Astrocyte (in vitro differentiated cells and primary cell): ENCODE data around the gene FOXC2. TPM values are rescaled to one million over a fixed set of nuclear protein-coding genes. Genes with fewer than 3 reads are reported as not detected.

Experiments
- DNase-seq: peaks from one replicate; pipeline ENCODE4 v3.0.0-alpha.2; 2010; ENCODE audit warnings: low read depth
- FAIRE-seq: peaks from 2 replicates; lab custom pipeline; 2011; peaks lifted over from hg19 to GRCh38; lab: Jason Lieb, UNC
- H2AFZ ChIP-seq: 2 replicates; pipeline ENCODE4 v1.6.0; 2012; ENCODE audit warnings: low read depth, low read length, inconsistent platforms
- H3K27ac ChIP-seq: 2 replicates; pipeline ENCODE4 v1.5.1; 2011; ENCODE audit warnings: low read depth, low read length, inconsistent platforms
- H3K27me3 ChIP-seq: 2 replicates; pipeline ENCODE4 v1.6.0; 2011; ENCODE audit warnings: low read length, inconsistent platforms; ENCODE audit not compliant: insufficient read depth
- H3K36me3 ChIP-seq: 2 replicates; pipeline ENCODE4 v1.5.1; 2011; ENCODE audit warnings: low read length, inconsistent platforms; ENCODE audit not compliant: insufficient read depth
- H3K4me1 ChIP-seq: 2 replicates; pipeline ENCODE4 v1.5.1; 2011; ENCODE audit warnings: low read length, inconsistent platforms; ENCODE audit not compliant: insufficient read depth
- H3K4me2 ChIP-seq: 2 replicates; pipeline ENCODE4 v1.6.0; 2012; ENCODE audit warnings: low read length, inconsistent platforms
- H3K4me3 ChIP-seq: 2 replicates; pipeline ENCODE4 v1.5.1; 2011; ENCODE audit warnings: low read depth, mild to moderate bottlenecking, low read length, inconsistent platforms; ENCODE audit not compliant: insufficient read depth
- H3K79me2 ChIP-seq: 2 replicates; pipeline ENCODE4 v1.6.0; 2012; ENCODE audit warnings: mild to moderate bottlenecking, low read length, inconsistent platforms; ENCODE audit not compliant: insufficient read depth
- H3K9ac ChIP-seq: 2 replicates; pipeline ENCODE4 v1.6.0; 2012; ENCODE audit warnings: mild to moderate bottlenecking, low read length, inconsistent platforms
- H3K9me3 ChIP-seq: 2 replicates; pipeline ENCODE4 v1.5.1; 2012; ENCODE audit warnings: low read depth, mild to moderate bottlenecking, low read length, inconsistent platforms; ENCODE audit not compliant: insufficient read depth
- H4K20me1 ChIP-seq: 2 replicates; pipeline ENCODE4 v1.6.0; 2012; ENCODE audit warnings: low read length, inconsistent platforms; ENCODE audit not compliant: insufficient read depth
- H3K27ac Mint-ChIP-seq: one replicate; pipeline ENCODE4 v1.8.0; 2021; ENCODE audit warnings: mild to moderate bottlenecking, mixed read lengths; ENCODE audit not compliant: unreplicated experiment
- H3K27me3 Mint-ChIP-seq: one replicate; pipeline ENCODE4 v1.8.0; 2021; ENCODE audit warnings: low read depth, mixed read lengths; ENCODE audit not compliant: unreplicated experiment
- H3K36me3 Mint-ChIP-seq: one replicate; pipeline ENCODE4 v1.8.0; 2021; ENCODE audit warnings: low read depth, mixed read lengths; ENCODE audit not compliant: unreplicated experiment
- H3K4me1 Mint-ChIP-seq: one replicate; pipeline ENCODE4 v1.8.0; 2021; ENCODE audit warnings: low read depth, mixed read lengths; ENCODE audit not compliant: unreplicated experiment
- H3K4me3 Mint-ChIP-seq: one replicate; pipeline ENCODE4 v1.8.0; 2021; ENCODE audit warnings: mild to moderate bottlenecking, moderate library complexity, mixed read lengths; ENCODE audit not compliant: unreplicated experiment
- H3K9me3 Mint-ChIP-seq: one replicate; pipeline ENCODE4 v1.8.0; 2021; ENCODE audit warnings: mild to moderate bottlenecking, mixed read lengths; ENCODE audit not compliant: unreplicated experiment
- CTCF ChIP-seq: IDR thresholded peaks from 2 replicates; pipeline ENCODE4 v1.5.1; 2011; ENCODE audit warnings: low read depth, mild to moderate bottlenecking, inconsistent platforms, low read length, moderate library complexity; ENCODE audit not compliant: insufficient read depth
- EZH2 ChIP-seq: IDR thresholded peaks from 2 replicates; pipeline ENCODE4 v1.6.1; 2012; ENCODE audit warnings: mild to moderate bottlenecking, low read length, inconsistent platforms; ENCODE audit not compliant: insufficient read depth
- total RNA-seq: library from RNA; stranded (reverse); gene quantifications from 2 replicates; pipeline ENCODE4 v1.2.1, GENCODE V29; 2021

Gene FOXC2
- total RNA-seq, 1 donor from 2014 or later = 15.8 TPM

- H3K4me1 Mint-ChIP-seq = no peaks in the 10 kb centered on the region
Measured at GRCh38 chr16:86545954-86546637, 20.5 kb upstream of the FOXC2 start.

GRCh38 chr16:86546638-86547013, 20.0 kb upstream of the FOXC2 start:
- FAIRE-seq = no peak
- Mint-ChIP-seq H3K36me3 (peaks cover 12% of the 10 kb centered on the region), H3K4me3 (no peak overlapping the region), H3K4me1 (no peaks in the 10 kb centered on the region), H3K9me3 (no peaks in the 10 kb centered on the region), H3K27me3 (no peaks in the 10 kb centered on the region), H3K27ac (no peak overlapping the region)
- Histone ChIP-seq H2AFZ (no peak overlapping the region), H3K4me3 (no peak overlapping the region), H3K79me2 (peaks cover 2% of the 10 kb centered on the region), H3K9me3 (no peaks in the 10 kb centered on the region), H4K20me1 (peaks cover 17% of the 10 kb centered on the region), H3K36me3 (peaks cover 17% of the 10 kb centered on the region), H3K27me3 (no peaks in the 10 kb centered on the region), H3K4me2 (no peak overlapping the region), H3K9ac (no peak overlapping the region), H3K4me1 (no peaks in the 10 kb centered on the region), H3K27ac (no peak overlapping the region)
- no peak for DNase-seq
- TF ChIP-seq CTCF (no peak), EZH2 (no peak)

More at GRCh38 chr16:86545954-86546637, 20.5 kb upstream of the FOXC2 start:
- FAIRE-seq = no peak
- H3K9me3 Mint-ChIP-seq = no peaks in the 10 kb centered on the region
- Histone ChIP-seq H3K4me2 (no peak overlapping the region), H3K27me3 (no peaks in the 10 kb centered on the region), H3K4me3 (no peak overlapping the region), H3K9ac (no peak overlapping the region), H3K9me3 (no peaks in the 10 kb centered on the region), H3K36me3 (peaks cover 23% of the 10 kb centered on the region), H4K20me1 (peaks cover 17% of the 10 kb centered on the region), H2AFZ (no peak overlapping the region), H3K27ac (no peak overlapping the region), H3K4me1 (no peaks in the 10 kb centered on the region), H3K79me2 (peaks cover 2% of the 10 kb centered on the region)
- peaks cover 16% of the 10 kb centered on the region for H3K36me3 Mint-ChIP-seq
- no peaks in the 10 kb centered on the region for H3K27me3 Mint-ChIP-seq
- H3K27ac Mint-ChIP-seq = no peak overlapping the region
- no peak overlapping the region for H3K4me3 Mint-ChIP-seq
- no peak for DNase-seq
- TF ChIP-seq CTCF (no peak), EZH2 (no peak)

GRCh38 chr16:86547286-86547685, 19.3 kb upstream of the FOXC2 start:
- no peak overlapping the region for H3K27ac ChIP-seq
- H4K20me1 ChIP-seq = peaks cover 17% of the 10 kb centered on the region
- H3K4me2 ChIP-seq = no peak overlapping the region
- no peak for DNase-seq
- H3K27me3 ChIP-seq = no peaks in the 10 kb centered on the region
- peaks cover 2% of the 10 kb centered on the region for H3K79me2 ChIP-seq
- TF ChIP-seq EZH2 (no peak), CTCF (no peak)
- no peak overlapping the region for H2AFZ ChIP-seq
- no peak overlapping the region for H3K27ac Mint-ChIP-seq
- no peaks in the 10 kb centered on the region for H3K9me3 ChIP-seq
- no peaks in the 10 kb centered on the region for H3K4me1 ChIP-seq
- H3K4me3 ChIP-seq = no peak overlapping the region
- peaks cover 17% of the 10 kb centered on the region for H3K36me3 ChIP-seq
- no peaks in the 10 kb centered on the region for H3K27me3 Mint-ChIP-seq
- no peaks in the 10 kb centered on the region for H3K9me3 Mint-ChIP-seq
- H3K36me3 Mint-ChIP-seq = peaks cover 12% of the 10 kb centered on the region
- H3K4me3 Mint-ChIP-seq = no peak overlapping the region
- FAIRE-seq = no peak
- no peaks in the 10 kb centered on the region for H3K4me1 Mint-ChIP-seq
- no peak overlapping the region for H3K9ac ChIP-seq
